Glutamatergic neuron (in vitro differentiated cells): ENCODE results near the gene LTB. TPM values are rescaled to one million over a fixed set of nuclear protein-coding genes. Genes with fewer than 3 reads are reported as not detected.

ENCODE experiments used
- DNase-seq: peaks from one replicate; pipeline ENCODE4 v3.0.0; 2022
- H3K27ac Mint-ChIP-seq: one replicate; pipeline ENCODE4 v1.8.0; 2020; ENCODE audit warnings: mild to moderate bottlenecking, mixed read lengths, inconsistent platforms; ENCODE audit not compliant: unreplicated experiment
- H3K27me3 Mint-ChIP-seq: one replicate; pipeline ENCODE4 v1.8.0; 2020; ENCODE audit warnings: mild to moderate bottlenecking, moderate library complexity, mixed read lengths, inconsistent platforms; ENCODE audit not compliant: unreplicated experiment
- H3K36me3 Mint-ChIP-seq: one replicate; pipeline ENCODE4 v1.8.0; 2020; ENCODE audit warnings: mild to moderate bottlenecking, mixed read lengths, inconsistent platforms; ENCODE audit not compliant: unreplicated experiment
- H3K4me1 Mint-ChIP-seq: one replicate; pipeline ENCODE4 v1.8.0; 2020; ENCODE audit warnings: mild to moderate bottlenecking, low read depth, mixed read lengths, inconsistent platforms; ENCODE audit not compliant: unreplicated experiment
- H3K4me3 Mint-ChIP-seq: one replicate; pipeline ENCODE4 v1.8.0; 2020; ENCODE audit warnings: mild to moderate bottlenecking, mixed read lengths, inconsistent platforms; ENCODE audit not compliant: unreplicated experiment
- H3K9me3 Mint-ChIP-seq: one replicate; pipeline ENCODE4 v1.8.0; 2020; ENCODE audit warnings: mild to moderate bottlenecking, moderate library complexity, mixed read lengths, inconsistent platforms; ENCODE audit not compliant: unreplicated experiment
- long read RNA-seq: library from polyadenylated mRNA; unstranded; transcript quantifications from one replicate; pipeline ENCODE4 v2.0.0, GENCODE V29; 2020; ENCODE audit not compliant: unreplicated experiment
- total RNA-seq: library from RNA; stranded (reverse); fragmentation: NEBNext Ultra II Directional; extraction: Animal tissue kit (Norgen Biotek cat#: 25700); gene quantifications from one replicate; pipeline ENCODE4 v1.2.1, GENCODE V29; 2021; ENCODE audit not compliant: unreplicated experiment
- TF ChIP-seq, protein P1 (sequence below): fragments of 200-600 bp; sonication (generic); IDR thresholded peaks from one replicate; pipeline ENCODE4 v1.5.0; 2021; ENCODE audit not compliant: partially characterized antibody, unreplicated experiment

Gene LTB, protein sequence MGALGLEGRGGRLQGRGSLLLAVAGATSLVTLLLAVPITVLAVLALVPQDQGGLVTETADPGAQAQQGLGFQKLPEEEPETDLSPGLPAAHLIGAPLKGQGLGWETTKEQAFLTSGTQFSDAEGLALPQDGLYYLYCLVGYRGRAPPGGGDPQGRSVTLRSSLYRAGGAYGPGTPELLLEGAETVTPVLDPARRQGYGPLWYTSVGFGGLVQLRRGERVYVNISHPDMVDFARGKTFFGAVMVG
- not detected for total RNA-seq
- long read RNA-seq = 0 reads

DNA sequence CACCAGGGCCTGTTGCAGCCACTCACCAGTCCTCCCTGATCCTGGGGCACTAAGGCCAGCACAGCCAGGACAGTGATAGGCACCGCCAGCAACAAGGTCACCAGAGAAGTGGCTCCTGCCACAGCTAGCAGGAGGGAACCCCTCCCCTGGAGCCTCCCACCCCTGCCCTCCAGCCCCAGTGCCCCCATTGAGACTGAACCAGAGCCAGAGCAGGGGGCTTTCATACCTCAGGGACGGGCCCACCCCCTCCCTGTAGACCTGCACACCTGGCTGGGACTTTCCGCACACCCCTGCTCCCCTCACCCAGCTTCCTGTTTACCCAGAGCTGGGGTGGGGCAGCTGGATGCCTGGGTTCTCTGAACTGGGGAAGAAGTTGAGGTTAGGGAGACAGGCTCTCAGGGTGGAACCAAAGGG lies at the start of gene LTB:
Gene LTB, minus strand, starts transcription at position 195 of the 414 bp plus-strand sequence. Its CDS starts 7 bp downstream, at position 188.
- Mint-ChIP-seq H3K4me3 (peak within 1 kb of the TSS; percentile 93), H3K4me1 (peaks cover 2% of the 10 kb centered on the region), H3K36me3 (no peaks in the 10 kb centered on the region), H3K9me3 (peaks cover 5% of the 10 kb centered on the region), H3K27me3 (peaks cover 6% of the 10 kb centered on the region), H3K27ac (peak within 1 kb of the TSS; percentile 66)
- DNase-seq = no peak
- TF ChIP-seq, protein P1, sequence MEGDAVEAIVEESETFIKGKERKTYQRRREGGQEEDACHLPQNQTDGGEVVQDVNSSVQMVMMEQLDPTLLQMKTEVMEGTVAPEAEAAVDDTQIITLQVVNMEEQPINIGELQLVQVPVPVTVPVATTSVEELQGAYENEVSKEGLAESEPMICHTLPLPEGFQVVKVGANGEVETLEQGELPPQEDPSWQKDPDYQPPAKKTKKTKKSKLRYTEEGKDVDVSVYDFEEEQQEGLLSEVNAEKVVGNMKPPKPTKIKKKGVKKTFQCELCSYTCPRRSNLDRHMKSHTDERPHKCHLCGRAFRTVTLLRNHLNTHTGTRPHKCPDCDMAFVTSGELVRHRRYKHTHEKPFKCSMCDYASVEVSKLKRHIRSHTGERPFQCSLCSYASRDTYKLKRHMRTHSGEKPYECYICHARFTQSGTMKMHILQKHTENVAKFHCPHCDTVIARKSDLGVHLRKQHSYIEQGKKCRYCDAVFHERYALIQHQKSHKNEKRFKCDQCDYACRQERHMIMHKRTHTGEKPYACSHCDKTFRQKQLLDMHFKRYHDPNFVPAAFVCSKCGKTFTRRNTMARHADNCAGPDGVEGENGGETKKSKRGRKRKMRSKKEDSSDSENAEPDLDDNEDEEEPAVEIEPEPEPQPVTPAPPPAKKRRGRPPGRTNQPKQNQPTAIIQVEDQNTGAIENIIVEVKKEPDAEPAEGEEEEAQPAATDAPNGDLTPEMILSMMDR = no peak

DNA sequence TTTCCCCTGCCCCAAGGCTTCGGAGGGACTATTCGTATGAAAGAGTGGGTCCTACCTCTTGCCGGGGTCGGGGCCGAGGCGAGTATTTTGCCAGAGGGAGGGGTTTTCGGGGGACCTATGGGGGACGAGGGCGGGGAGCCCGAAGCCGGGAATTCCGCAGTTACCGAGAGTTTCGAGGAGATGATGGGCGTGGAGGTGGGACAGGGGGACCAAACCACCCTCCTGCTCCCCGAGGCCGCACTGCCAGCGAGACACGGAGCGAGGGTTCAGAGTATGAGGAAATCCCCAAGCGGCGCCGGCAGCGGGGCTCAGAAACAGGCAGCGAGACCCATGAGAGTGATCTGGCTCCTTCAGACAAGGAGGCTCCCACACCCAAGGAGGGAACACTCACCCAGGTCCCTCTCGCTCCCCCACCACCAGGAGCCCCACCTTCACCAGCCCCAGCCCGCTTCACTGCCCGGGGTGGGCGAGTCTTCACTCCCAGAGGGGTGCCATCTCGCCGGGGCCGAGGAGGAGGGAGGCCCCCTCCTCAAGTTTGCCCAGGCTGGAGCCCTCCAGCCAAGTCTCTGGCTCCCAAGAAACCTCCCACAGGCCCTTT lies 49.6 kb upstream of the LTB start:
- no peak overlapping the region for H3K4me3 Mint-ChIP-seq
- no peak overlapping the region for H3K27ac Mint-ChIP-seq
- no peak for DNase-seq
- no peaks in the 10 kb centered on the region for H3K4me1 Mint-ChIP-seq
- TF ChIP-seq, protein P1 = no peak
- H3K27me3 Mint-ChIP-seq = peaks cover 17% of the 10 kb centered on the region
- peaks cover 7% of the 10 kb centered on the region for H3K9me3 Mint-ChIP-seq
- H3K36me3 Mint-ChIP-seq = peaks cover 10% of the 10 kb centered on the region

DNA sequence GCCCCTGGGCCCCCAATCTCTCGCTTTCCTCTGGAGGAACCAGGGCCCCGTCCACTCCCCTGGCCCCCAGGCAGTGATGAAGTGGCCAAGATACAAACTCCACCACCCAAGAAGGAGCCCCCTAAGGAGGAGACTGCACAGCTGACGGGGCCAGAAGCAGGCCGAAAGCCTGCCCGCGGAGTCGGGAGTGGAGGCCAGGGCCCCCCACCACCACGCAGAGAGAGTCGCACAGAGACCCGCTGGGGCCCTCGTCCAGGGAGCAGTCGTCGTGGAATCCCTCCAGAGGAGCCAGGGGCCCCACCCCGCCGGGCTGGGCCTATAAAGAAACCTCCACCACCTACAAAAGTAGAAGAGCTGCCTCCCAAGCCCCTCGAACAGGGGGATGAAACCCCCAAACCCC lies 49.0 kb upstream of the LTB start:
- peaks cover 10% of the 10 kb centered on the region for H3K36me3 Mint-ChIP-seq
- H3K4me1 Mint-ChIP-seq = peaks cover 2% of the 10 kb centered on the region
- no peak for DNase-seq
- H3K27me3 Mint-ChIP-seq = peaks cover 19% of the 10 kb centered on the region
- no peak overlapping the region for H3K27ac Mint-ChIP-seq
- H3K4me3 Mint-ChIP-seq = no peak overlapping the region
- H3K9me3 Mint-ChIP-seq = peaks cover 6% of the 10 kb centered on the region
- TF ChIP-seq, protein P1 = no peak

DNA sequence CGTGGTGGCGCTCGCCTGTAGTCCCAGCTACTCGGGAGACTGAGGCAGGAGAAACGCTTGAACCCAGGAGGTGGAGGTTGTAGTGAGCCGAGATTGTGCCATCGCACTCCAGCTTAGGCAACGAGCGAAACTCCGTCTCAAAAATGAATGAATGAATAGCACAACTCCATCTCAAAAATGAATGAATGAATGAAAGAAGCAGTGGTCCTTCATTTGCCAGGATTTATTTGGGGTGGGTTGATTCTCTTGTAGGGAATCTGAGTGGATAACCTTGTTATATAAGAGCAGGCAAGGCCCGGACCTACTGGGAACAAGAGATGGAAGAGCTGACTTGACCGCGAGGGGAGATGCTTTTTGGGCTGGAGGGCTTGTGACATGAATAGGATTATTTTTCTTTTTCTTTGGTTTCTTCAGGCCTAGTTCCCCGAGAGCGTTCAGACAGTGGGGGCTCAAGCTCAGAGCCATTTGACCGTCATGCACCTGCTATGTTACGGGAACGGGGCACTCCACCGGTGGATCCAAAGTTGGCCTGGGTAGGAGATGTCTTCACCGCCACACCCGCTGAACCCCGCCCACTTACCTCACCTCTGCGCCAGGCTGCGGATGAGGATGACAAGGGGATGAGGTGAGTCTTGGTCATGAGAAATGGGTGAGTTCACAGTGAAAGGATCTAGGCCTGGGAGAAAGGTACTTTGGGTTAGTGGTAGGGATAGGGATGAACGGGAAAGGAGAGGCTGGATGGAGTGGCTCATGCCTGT lies 48.1 kb upstream of the LTB start:
- peaks cover 16% of the 10 kb centered on the region for H3K27me3 Mint-ChIP-seq
- H3K9me3 Mint-ChIP-seq = peaks cover 6% of the 10 kb centered on the region
- H3K4me1 Mint-ChIP-seq = peaks cover 2% of the 10 kb centered on the region
- peak overlapping the region; percentile 38 for H3K27ac Mint-ChIP-seq
- H3K4me3 Mint-ChIP-seq = peak overlapping the region; percentile 42
- DNase-seq = no peak
- H3K36me3 Mint-ChIP-seq = peaks cover 10% of the 10 kb centered on the region
- TF ChIP-seq, protein P1 = no peak
